ENCODE results near the gene FAT1. TPM values are rescaled to one million over a fixed set of nuclear protein-coding genes. Genes with fewer than 3 reads are reported as not detected.

The FAT1 gene
- total RNA-seq, 1 experiment from 2014 or later: 172 TPM

GRCh38 chr4:186702940-186703339 is 20.7 kb downstream of the FAT1 start (continued):
- no peak for TF ChIP-seq ATF6 (CRISPR knock-in tag; IDR thresholded peaks at IDR 0.05)
- TF ChIP-seq ZNF423 (CRISPR knock-in tag; IDR thresholded peaks at IDR 0.05): no peak

GRCh38 chr4:186702297-186702696 is 21.4 kb downstream of the FAT1 start:
- H3K9me3 Mint-ChIP-seq: no peaks in the 10 kb centered on the region
- POLR2A ChIA-PET: interaction anchor here (1.2 kb wide), 1 partner anchor 22 kb away, joined by 5 read pairs; the partner anchor contains the start of gene FAT1
- peaks cover 60% of the 10 kb centered on the region for H3K4me1 Mint-ChIP-seq
- DNase-seq (ENCODE audit: low spot score) (no peak), ATAC-seq (no peak)
- peaks cover 38% of the 10 kb centered on the region for H3K36me3 Mint-ChIP-seq
- H3K27me3 Mint-ChIP-seq (ENCODE audit: low read depth): no peaks in the 10 kb centered on the region
- CTCF ChIA-PET: interaction anchor here (1.2 to 2.1 kb wide), 2 partner anchors 9 to 115 kb away, joined by 3 to 4 read pairs; no protein-coding TSS in a partner anchor
- peak overlapping the region; percentile 1; the same call in 1 of the 2 replicates for H3K27ac Mint-ChIP-seq
- TF ChIP-seq ZBTB21 (CRISPR knock-in tag; IDR thresholded peaks at IDR 0.05; ENCODE audit: borderline replicate concordance): no peak
- TF ChIP-seq ZNF512 (CRISPR knock-in tag; IDR thresholded peaks at IDR 0.05; ENCODE audit: borderline replicate concordance): no peak
- TF ChIP-seq ETV6 (CRISPR knock-in tag; IDR thresholded peaks at IDR 0.05): no peak
- no peak for TF ChIP-seq ZNF317 (CRISPR knock-in tag; IDR thresholded peaks at IDR 0.05; ENCODE audit: borderline replicate concordance, low read depth)
- TF ChIP-seq ATF6 (CRISPR knock-in tag; IDR thresholded peaks at IDR 0.05): no peak
- H3K4me3 Mint-ChIP-seq: no peak overlapping the region

GRCh38 chr4:186701788-186702187 is 21.9 kb downstream of the FAT1 start:
- H3K27me3 Mint-ChIP-seq (ENCODE audit: low read depth): no peaks in the 10 kb centered on the region
- peaks cover 60% of the 10 kb centered on the region for H3K4me1 Mint-ChIP-seq
- no peak for DNase-seq (ENCODE audit: low spot score)
- H3K4me3 Mint-ChIP-seq: no peak overlapping the region
- CTCF ChIA-PET: interaction anchor here (0.9 to 2.1 kb wide), 4 partner anchors 9 to 115 kb away, joined by 3 to 4 read pairs (median 4); partner anchors contain the start of gene FAT1
- peaks cover 36% of the 10 kb centered on the region for H3K36me3 Mint-ChIP-seq
- H3K27ac Mint-ChIP-seq: peak overlapping the region; percentile 94; the same call in 1 of the 2 replicates
- POLR2A ChIA-PET: interaction anchor here (0.8 to 1.2 kb wide), 2 partner anchors 15 to 22 kb away, joined by 3 to 5 read pairs; partner anchors contain the start of gene FAT1
- ATAC-seq: no peak
- no peaks in the 10 kb centered on the region for H3K9me3 Mint-ChIP-seq
- 0 out of 2 replicates have a peak, but pooled peaks have one; percentile 1 for TF ChIP-seq SP1 (CRISPR knock-in tag; conservative IDR thresholded peaks at IDR 0.05)
- TF ChIP-seq PRDM15 (CRISPR knock-in tag; IDR thresholded peaks at IDR 0.05): no peak
- no peak for TF ChIP-seq ZNF281 (CRISPR knock-in tag; IDR thresholded peaks at IDR 0.05)
- no peak for TF ChIP-seq CTCF (IDR thresholded peaks at IDR 0.05)
- no peak for TF ChIP-seq USF1 (CRISPR knock-in tag; IDR thresholded peaks at IDR 0.05)
- no peak for TF ChIP-seq NR3C1 (CRISPR knock-in tag; conservative IDR thresholded peaks at IDR 0.05; ENCODE audit: low read depth)
- no peak for TF ChIP-seq ATF3 (CRISPR knock-in tag; conservative IDR thresholded peaks at IDR 0.05)

All from WTC11 (cell line).